Measurements from ENCODE around the gene RNF220. TPM values are rescaled to one million over a fixed set of nuclear protein-coding genes. Genes with fewer than 3 reads are reported as not detected.

Gene RNF220
- total and polyA plus RNA-seq, 9 of the 15 experiments (the other 6 are each of a cell fraction or from before 2014, with no cell fraction given): 5.1 to 117 (median 66.9) TPM

DNA sequence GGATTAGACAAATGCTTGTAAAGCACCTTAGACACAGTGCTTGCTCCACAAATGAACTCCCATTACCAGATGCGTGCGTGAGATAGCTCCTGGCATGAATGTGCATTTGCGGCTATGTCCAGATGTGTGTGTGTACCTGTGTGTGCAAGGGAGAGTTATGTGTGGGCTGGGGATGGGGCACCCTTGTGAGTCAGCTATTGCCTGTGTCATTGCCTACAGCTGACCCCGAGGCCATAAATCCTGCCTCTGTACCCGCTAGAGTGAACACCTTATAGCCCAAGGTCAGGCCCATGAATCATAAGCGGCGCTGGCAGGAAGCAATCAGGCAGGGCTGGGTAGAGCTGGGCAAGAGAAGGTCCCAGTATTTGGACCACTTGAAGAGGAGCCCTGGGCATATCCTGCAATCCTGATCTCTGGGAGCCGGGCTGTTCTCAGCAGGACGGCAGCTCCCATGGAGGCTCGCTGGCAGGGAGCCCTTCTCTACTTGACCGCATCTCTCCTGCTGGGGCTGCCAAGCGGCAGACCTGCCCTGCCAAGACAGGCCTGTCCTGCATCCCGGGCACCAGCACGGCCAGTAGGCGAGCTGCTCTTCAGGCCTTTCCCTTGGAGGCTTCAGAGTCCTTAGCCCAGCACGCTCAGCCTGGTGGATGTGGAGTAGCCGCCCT is 182.9 kb downstream of the RNF220 start (continued):
- TF ChIP-seq ELF1 (tag; IDR thresholded peaks at IDR 0.05): no peak
- no peak for TF ChIP-seq MTA2 (IDR thresholded peaks at IDR 0.05; ENCODE audit: low read depth)
- no peak for TF ChIP-seq ZNF184 (CRISPR knock-in tag; IDR thresholded peaks at IDR 0.05)
- no peak for TF ChIP-seq NFRKB (IDR thresholded peaks at IDR 0.05; ENCODE audit: low read depth)
- TF ChIP-seq, protein P1, sequence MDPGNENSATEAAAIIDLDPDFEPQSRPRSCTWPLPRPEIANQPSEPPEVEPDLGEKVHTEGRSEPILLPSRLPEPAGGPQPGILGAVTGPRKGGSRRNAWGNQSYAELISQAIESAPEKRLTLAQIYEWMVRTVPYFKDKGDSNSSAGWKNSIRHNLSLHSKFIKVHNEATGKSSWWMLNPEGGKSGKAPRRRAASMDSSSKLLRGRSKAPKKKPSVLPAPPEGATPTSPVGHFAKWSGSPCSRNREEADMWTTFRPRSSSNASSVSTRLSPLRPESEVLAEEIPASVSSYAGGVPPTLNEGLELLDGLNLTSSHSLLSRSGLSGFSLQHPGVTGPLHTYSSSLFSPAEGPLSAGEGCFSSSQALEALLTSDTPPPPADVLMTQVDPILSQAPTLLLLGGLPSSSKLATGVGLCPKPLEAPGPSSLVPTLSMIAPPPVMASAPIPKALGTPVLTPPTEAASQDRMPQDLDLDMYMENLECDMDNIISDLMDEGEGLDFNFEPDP (CRISPR knock-in tag; IDR thresholded peaks at IDR 0.05): no peak
- TF ChIP-seq DPF2 (IDR thresholded peaks at IDR 0.05): 0 out of 2 replicates have a peak, but pooled peaks have one; percentile 26
- TF ChIP-seq NFE2 (IDR thresholded peaks at IDR 0.05; ENCODE audit: low read depth): peak; percentile 49
- peak; percentile 80 for TF ChIP-seq MEIS2 (IDR thresholded peaks at IDR 0.05; ENCODE audit: partially characterized antibody)
- TF ChIP-seq, protein P2, sequence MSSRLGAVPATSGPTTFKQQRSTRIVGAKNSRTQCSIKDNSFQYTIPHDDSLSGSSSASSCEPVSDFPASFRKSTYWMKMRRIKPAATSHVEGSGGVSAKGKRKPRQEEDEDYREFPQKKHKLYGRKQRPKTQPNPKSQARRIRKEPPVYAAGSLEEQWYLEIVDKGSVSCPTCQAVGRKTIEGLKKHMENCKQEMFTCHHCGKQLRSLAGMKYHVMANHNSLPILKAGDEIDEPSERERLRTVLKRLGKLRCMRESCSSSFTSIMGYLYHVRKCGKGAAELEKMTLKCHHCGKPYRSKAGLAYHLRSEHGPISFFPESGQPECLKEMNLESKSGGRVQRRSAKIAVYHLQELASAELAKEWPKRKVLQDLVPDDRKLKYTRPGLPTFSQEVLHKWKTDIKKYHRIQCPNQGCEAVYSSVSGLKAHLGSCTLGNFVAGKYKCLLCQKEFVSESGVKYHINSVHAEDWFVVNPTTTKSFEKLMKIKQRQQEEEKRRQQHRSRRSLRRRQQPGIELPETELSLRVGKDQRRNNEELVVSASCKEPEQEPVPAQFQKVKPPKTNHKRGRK (tag; IDR thresholded peaks at IDR 0.05): no peak
- TF ChIP-seq, protein P3, sequence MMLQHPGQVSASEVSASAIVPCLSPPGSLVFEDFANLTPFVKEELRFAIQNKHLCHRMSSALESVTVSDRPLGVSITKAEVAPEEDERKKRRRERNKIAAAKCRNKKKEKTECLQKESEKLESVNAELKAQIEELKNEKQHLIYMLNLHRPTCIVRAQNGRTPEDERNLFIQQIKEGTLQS (IDR thresholded peaks at IDR 0.05): 0 out of 2 replicates have a peak, but pooled peaks have one; percentile 7
- TF ChIP-seq, protein P3 (CRISPR knock-in tag; conservative IDR thresholded peaks at IDR 0.05): no peak
- TF ChIP-seq, protein P4, sequence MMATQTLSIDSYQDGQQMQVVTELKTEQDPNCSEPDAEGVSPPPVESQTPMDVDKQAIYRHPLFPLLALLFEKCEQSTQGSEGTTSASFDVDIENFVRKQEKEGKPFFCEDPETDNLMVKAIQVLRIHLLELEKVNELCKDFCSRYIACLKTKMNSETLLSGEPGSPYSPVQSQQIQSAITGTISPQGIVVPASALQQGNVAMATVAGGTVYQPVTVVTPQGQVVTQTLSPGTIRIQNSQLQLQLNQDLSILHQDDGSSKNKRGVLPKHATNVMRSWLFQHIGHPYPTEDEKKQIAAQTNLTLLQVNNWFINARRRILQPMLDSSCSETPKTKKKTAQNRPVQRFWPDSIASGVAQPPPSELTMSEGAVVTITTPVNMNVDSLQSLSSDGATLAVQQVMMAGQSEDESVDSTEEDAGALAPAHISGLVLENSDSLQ (IDR thresholded peaks at IDR 0.05): peak; percentile 67
- no peak for TF ChIP-seq MCM2 (IDR thresholded peaks at IDR 0.05; ENCODE audit: low read depth)
- TF ChIP-seq FOS (IDR thresholded peaks at IDR 0.05; ENCODE audit: extremely low read depth, insufficient read length): no peak
- no peak for TF ChIP-seq MBD2 (IDR thresholded peaks at IDR 0.05; ENCODE audit: borderline replicate concordance, low read depth)
- TF ChIP-seq SREBF2 (CRISPR knock-in tag; IDR thresholded peaks at IDR 0.05): no peak
- peak; percentile 62 for TF ChIP-seq CBFA2T2 (conservative IDR thresholded peaks at IDR 0.05)
- TF ChIP-seq ARID1B (IDR thresholded peaks at IDR 0.05): peak; percentile 44
- TF ChIP-seq PCBP2 (IDR thresholded peaks at IDR 0.05; ENCODE audit: low read depth, low read length, poor library complexity, severe bottlenecking): no peak
- TF ChIP-seq TCF3 (CRISPR knock-in tag; IDR thresholded peaks at IDR 0.05): peak; percentile 20; the same call in 1 of the 2 replicates
- no peak for TF ChIP-seq TCFL5 (CRISPR knock-in tag; conservative IDR thresholded peaks at IDR 0.05)
- TF ChIP-seq RBM17 (IDR thresholded peaks at IDR 0.05; ENCODE audit: borderline replicate concordance, low read depth, low read length): no peak
- TF ChIP-seq, protein P5, sequence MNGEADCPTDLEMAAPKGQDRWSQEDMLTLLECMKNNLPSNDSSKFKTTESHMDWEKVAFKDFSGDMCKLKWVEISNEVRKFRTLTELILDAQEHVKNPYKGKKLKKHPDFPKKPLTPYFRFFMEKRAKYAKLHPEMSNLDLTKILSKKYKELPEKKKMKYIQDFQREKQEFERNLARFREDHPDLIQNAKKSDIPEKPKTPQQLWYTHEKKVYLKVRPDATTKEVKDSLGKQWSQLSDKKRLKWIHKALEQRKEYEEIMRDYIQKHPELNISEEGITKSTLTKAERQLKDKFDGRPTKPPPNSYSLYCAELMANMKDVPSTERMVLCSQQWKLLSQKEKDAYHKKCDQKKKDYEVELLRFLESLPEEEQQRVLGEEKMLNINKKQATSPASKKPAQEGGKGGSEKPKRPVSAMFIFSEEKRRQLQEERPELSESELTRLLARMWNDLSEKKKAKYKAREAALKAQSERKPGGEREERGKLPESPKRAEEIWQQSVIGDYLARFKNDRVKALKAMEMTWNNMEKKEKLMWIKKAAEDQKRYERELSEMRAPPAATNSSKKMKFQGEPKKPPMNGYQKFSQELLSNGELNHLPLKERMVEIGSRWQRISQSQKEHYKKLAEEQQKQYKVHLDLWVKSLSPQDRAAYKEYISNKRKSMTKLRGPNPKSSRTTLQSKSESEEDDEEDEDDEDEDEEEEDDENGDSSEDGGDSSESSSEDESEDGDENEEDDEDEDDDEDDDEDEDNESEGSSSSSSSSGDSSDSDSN (IDR thresholded peaks at IDR 0.05; ENCODE audit: borderline replicate concordance in 1 of 2, low read depth in 2 of 2, low read length in 2 of 2): no peak

All from K562 (cell line).